NCI-H748 treated with DMSO at 0.1 percent for 48 hours (cell line): Measurements from ENCODE around the gene FRRS1L.
"Not testable (repeated sequence)": the region's sequence is repeated elsewhere in the genome, so short reads cannot be mapped to it uniquely, and the experiment has no call there.

ENCODE experiments used
- DNase-seq: peaks from one replicate; lab custom pipeline; 2025; lab: John Stamatoyannopoulos, UW

FRRS1L gene

DNA sequence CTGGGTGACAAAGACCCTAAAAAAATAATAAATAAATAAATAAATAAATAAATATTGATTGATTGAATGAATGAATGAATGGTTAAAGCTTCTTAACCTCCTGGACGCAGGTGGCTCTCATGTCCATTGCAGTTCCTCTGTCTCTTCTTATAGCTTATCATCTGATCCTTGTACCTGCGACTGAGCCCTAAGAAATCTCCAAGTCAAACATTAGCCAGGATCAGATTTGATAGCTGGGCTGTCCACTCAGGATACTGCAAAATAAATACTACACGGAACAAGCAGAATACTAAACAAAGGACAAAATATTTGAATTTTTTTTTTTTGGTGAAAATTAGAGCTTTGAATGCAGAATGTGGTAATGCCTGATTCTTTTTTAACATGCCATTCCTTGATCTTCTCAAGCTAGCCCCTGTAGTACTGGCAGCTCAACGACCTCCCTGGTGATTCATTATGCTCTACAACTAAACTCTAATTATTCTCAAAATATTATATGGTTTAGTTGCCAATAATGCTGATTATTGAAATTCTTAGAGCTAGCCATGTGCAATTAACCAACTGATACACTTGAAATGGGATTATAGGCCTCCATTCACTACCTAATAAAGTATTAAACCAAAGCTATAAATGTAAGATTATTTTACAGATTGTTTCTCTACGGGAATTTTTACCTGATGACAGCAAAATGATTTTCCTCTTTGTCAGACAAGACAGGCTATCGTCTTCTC is 37.4 kb downstream of the FRRS1L start:
- DNase-seq: no peak

DNA sequence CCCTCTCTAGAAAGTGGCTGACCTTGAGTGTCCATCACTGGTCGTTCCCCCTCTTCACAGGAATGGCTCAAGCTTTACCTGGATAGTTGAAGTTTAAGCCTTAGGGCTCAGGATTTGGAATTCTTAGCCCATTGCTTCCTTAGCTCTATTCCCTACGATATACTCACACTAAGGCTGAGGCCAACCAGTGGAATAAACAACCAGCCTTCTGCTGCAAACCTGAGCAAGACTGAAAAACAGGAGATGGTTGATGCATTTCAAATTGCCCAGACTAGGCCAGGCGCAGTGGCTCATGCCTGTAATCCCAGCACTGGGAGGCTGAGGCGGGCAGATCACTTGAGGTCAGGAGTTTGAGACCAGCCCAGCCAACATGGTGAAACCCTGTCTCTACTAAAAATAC is 40.4 kb downstream of the FRRS1L start:
- DNase-seq: not testable (repeated sequence)

DNA sequence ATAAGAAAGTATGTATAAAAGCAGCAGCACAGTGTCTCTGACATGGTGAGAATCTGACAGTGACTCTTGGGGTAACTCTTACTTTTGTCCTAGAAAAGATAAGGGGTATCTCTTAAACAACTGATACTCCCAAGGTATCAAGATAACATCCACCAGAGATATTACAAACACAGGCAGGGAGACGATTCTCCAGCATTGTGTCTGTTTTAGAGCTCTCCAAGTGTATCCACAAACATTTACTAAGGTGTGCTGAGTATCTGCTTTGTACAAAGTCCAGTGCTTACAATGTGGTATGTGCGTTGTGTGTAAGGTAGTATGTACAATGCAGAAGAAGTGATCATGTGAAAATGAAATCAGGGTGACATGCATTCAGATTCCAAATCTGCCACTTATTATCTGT is 42.9 kb downstream of the FRRS1L start:
- DNase-seq: no peak

DNA sequence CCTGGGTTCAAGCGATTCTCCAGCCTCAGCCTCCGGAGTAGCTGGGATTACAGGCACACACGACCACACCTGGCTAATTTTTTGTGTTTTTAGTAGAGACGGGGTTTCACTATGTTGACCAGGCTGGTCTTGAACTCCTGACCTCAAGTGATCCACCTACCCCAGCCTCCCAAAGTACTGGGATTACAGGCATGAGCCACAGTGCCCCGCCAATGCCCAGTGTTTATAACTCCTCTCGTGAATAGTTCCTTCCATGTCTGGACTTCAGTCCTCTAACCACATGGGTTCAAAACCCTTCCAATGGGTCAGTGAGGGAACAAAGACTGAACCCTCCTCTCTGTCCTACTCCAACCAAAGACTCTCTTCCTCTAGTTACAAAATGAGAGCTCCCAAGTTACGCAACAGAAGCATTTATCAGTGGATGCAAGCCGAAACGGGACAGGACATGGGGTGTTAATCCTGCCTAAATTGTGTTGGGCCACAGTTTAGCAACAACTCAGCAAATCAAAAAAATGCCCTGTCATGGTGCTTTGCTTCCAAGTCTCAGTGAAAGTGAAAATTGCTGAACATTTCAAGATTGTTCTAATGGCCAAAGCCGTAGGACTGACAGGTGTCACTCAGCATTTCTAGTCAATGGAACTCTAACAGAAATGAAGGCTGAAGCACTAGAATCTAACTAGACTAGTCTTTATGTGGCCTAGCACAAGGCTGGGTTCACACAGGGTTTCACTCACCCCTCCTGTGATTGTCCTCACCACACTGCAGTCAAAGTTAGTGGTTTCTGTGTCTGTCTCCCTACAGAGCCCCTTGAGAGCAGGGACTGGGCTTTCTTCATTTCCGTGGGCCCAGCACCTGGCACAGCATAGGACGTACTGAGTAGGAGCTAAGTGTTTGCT is 44.1 kb downstream of the FRRS1L start:
- DNase-seq: no peak

DNA sequence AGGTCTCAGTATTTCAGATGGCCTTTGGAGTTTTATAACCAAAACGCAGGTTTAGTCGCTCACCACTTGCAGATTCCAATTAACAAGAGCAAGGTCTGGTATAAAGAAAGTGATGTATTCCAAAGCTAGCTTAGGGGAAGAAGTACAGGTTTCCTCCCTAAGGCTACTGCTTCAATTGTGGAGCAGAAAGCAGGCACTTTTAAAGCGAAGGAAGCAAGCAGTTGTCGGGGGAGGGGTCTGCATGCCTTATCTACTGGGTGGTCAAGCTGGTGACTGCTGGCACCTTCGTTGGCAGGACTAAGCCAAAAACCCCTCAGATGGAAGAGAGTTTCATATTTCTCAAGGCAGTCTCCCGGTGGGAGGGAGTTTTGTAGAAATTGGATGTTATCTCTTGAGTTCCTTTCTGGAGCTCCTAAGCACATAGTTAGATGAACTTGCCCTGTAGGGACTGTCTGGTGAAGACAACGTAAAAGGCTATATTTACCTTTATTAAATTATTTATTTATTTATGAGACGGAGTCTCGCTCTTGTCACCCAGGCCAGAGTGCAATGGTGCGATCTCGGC is 45.7 kb downstream of the FRRS1L start:
- no peak for DNase-seq

DNA sequence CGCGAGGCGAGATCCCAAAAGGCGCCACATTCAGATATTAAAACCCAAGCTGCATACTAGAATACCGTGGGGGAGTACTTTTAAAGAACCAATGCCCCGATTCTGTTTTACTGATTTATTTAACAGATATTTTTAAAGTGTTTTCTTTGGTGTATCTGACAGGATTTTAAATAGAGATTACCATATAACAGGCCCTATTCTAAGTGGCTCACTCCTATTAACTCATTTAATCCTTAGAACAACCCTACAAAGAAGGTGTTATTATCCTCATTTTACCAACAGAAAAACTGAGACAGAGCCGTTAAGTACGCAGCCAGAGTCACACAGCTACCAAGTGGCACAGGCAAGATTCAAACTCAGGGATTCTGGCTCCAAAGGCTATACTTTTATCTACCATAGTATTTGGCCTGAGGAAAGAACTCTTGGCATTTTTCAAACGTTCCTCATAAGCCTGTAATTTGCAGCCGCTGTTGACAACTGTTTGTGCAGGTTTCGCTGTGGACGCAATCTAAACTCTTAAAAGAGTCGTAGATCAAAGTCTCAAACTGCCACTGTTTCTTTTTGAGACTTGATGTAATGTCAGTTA is 46.8 kb downstream of the FRRS1L start:
- no peak for DNase-seq

- peak; percentile 96 for DNase-seq
Observed at GRCh38 chr9:109119439-109120203, 47.4 kb downstream of the FRRS1L start, which contains the start of gene TMEM245. Gene TMEM245, minus strand, starts transcription at chr9:109119947. Its CDS starts 34 bp downstream, at chr9:109119913.

- no peak for DNase-seq
Observed at GRCh38 chr9:109118808-109119438, 48.1 kb downstream of the FRRS1L start.

DNA sequence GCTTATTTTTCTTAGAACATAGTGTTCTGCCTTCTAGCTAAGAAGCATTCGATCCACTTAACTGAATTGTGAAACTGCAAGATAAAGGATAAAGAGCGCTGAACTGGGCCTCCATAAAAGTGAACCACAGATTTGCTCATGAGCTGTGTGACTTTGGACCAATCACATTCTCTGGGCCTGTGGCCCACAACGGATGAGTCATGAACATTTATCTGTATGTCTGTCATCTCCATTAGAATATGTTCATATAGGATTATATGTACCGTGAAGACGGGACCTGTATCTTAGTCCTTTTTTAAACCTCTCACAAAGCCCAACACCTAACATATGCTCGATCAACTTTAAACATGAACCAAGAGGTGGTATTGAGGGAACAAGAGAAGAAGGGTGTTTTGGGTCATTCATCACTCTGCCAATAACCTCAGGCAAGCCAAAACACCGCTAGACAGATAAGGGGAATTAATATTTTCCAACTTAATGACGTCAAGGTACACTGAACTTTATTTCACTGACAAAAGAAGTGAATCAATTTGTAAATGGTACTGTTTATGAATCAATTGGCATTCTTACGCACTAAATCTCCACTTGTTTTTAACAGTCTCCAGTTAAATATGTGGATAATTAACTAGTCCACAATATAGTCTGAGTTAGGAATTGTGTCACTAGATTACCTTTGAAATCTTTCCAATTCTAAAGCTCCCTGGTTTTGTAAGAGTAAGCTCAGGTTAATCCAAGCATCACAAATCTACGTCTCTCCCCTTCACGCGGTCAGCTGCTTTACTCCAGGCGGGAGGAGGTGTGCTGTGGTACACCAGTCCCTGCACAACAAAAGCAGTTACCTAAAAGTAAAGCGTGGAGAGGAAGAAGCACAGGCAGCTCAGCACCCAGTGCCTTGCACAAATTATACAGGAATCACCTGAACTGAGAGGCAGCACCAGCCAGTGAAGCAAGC is 48.9 kb downstream of the FRRS1L start:
- peak; percentile 9 for DNase-seq

DNA sequence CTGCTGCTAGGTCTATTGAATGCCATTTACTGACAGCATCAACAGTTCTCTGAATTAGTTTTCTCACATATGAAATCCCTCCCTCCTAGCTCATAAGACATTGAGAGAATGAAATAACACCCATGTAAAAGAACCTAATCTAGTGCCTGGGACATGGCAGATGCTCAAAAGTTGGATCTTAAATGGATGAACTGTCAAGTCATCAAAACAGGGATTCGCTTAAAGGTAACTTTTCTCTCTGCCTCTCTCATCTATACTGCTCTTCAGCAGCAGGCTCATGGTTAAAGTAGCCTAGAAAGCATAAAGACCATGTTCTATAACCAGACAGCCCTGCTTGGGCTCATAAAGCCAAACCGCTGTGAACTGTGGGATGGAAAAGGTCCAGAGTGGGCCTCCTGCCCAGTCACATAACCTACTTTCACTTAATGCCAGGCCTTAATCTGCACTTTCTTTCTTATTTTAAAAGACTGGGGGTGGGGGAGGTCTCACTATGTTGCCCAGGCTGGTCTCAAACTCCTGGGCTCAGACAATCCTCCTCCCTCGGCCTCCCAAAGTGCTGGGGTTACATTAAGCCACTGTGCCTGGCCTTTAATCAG is 51.0 kb downstream of the FRRS1L start:
- no peak for DNase-seq

DNA sequence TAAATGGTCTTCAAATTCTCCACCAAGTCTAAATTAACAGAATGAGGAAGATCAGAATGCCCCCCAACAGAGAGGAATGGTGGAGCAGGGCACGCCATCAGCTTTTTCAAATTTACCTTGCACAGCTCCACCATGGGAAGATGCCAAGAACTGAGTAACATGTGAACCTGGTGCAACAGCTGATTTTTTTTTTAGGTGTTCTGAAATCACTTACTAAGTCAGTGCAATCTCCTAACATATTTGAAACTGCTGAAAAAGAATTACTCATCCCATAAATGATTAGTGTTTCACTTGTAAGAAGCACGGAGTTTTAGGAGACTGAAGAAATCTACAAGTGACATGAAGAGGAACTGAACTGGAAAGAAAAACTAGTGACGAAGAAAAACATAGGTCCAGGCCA is 52.4 kb downstream of the FRRS1L start:
- DNase-seq: no peak

DNA sequence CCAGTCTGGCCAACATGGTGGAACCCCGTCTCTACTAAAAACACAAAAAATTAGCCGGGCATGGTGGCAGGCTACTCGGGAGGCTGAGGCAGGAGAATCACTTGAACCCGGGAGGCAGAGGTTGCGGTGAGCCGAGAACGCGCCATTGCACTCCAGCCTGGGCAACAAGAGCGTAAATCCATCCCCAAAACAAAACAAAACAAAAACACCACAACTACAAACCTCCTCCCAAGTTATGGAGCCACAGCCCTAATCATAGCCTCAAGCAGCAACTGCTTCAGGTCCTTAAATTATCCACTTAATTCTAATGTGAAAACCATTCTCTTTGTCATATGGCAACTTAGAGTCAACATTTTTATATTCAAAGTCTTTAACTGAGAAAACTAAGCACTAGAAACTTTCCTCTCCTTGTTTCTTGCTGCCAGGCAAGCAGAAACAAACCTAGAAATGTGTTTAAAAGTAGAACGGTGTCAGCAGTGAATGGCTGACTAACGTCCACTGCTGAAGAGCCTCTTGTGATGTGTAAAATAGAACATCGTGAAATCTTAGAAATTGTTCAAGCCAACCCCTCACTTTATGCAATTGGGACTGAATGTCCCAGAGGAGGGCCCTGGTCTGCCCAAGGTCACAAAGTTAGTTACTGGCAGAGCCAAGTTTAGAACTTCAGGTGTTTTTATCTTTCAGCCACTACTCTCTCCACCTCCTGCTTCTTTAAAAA is 53.0 kb downstream of the FRRS1L start:
- no peak for DNase-seq

- no peak for DNase-seq
Observed at GRCh38 chr9:109113254-109113653, 53.8 kb downstream of the FRRS1L start.

DNA sequence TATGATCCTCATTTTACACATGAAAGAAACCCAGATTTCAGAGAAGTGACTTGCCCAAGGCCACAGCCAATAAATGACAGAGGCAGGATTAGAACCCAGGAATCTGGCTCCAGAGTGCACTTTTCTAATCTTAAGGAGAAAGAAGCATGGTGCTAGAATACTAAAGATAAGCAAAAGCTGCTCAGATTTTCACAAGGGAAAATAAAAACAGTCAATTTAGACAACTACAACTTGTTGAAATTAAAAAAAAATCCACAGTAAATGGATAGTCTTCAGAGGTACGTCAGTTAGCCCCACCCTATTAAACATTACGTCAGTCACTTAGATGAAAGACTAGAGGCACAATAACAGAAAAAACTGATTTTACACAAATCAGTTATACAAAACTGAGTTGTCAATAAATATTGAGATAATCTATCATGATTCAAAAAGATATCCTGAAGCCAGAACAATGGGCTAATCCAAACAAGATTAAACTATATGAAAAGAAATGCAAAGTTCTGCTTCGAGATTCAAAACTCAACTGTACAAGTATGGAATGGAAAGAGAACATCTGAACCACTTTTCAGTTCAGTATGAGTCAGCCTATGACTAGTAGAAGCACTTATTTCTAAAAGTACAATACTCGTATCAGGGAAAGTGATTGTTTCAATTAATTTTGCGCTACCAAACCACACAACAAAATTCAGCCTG is 56.6 kb downstream of the FRRS1L start:
- DNase-seq: no peak

- no peak for DNase-seq
Observed at GRCh38 chr9:109109967-109110328, 57.1 kb downstream of the FRRS1L start.

GRCh38 chr9:109108318-109108717 is 58.7 kb downstream of the FRRS1L start:
- DNase-seq: no peak

- no peak for DNase-seq
Observed at GRCh38 chr9:109107402-109108240, 59.4 kb downstream of the FRRS1L start.

- DNase-seq: no peak
Observed at GRCh38 chr9:109101810-109102209, 65.2 kb downstream of the FRRS1L start.
